HuH-7.5 (cell line): Measurements from ENCODE around the gene TSPAN16.
"Not testable (repeated sequence)": the region's sequence is repeated elsewhere in the genome, so short reads cannot be mapped to it uniquely, and the experiment has no call there.

Source experiments
- DNase-seq: peaks from one replicate; pipeline ENCODE4 v3.0.0; 2011; ENCODE audit warnings: low spot score

TSPAN16 gene

GRCh38 chr19:11320278-11320995 is 24.5 kb downstream of the TSPAN16 start:
- DNase-seq, result not testable (repeated sequence)

GRCh38 chr19:11321191-11322126 is 25.5 kb downstream of the TSPAN16 start:
- no peak for DNase-seq

GRCh38 chr19:11322269-11323024 is 26.5 kb downstream of the TSPAN16 start:
- no peak for DNase-seq

- DNase-seq, result no peak
Observed at GRCh38 chr19:11323601-11324078, 27.7 kb downstream of the TSPAN16 start.

- DNase-seq, result peak; percentile 71
Observed at GRCh38 chr19:11324079-11324661, 28.2 kb downstream of the TSPAN16 start.

GRCh38 chr19:11324748-11325389 is 28.9 kb downstream of the TSPAN16 start:
- no peak for DNase-seq

- no peak for DNase-seq
Observed at GRCh38 chr19:11325544-11325943, 29.6 kb downstream of the TSPAN16 start.

GRCh38 chr19:11330127-11330526 is 34.2 kb downstream of the TSPAN16 start:
- no peak for DNase-seq

GRCh38 chr19:11331502-11331901 is 35.5 kb downstream of the TSPAN16 start:
- DNase-seq, result no peak

GRCh38 chr19:11332822-11333221 is 36.9 kb downstream of the TSPAN16 start:
- DNase-seq, result no peak

- not testable (repeated sequence) for DNase-seq
Observed at GRCh38 chr19:11333838-11334237, 37.9 kb downstream of the TSPAN16 start.

- no peak for DNase-seq
Observed at GRCh38 chr19:11335449-11336146, 39.6 kb downstream of the TSPAN16 start.

- no peak for DNase-seq
Observed at GRCh38 chr19:11337080-11337479, 41.1 kb downstream of the TSPAN16 start.

GRCh38 chr19:11338121-11338520 is 42.2 kb downstream of the TSPAN16 start:
- DNase-seq, result no peak

- no peak for DNase-seq
Observed at GRCh38 chr19:11338569-11339253, 42.8 kb downstream of the TSPAN16 start.

- peak; percentile 96 for DNase-seq
Observed at GRCh38 chr19:11339254-11340098, 43.5 kb downstream of the TSPAN16 start, which contains the start of gene RAB3D. Gene RAB3D (minus strand): TSS chr19:11339657. CDS start chr19:11337399, 2,258 bp downstream.

- DNase-seq, result not testable (repeated sequence)
Observed at GRCh38 chr19:11340099-11340467, 44.1 kb downstream of the TSPAN16 start.

- DNase-seq, result no peak
Observed at GRCh38 chr19:11342429-11342828, 46.5 kb downstream of the TSPAN16 start.
